ENCODE measurements around the gene DSN1. TPM values are rescaled to one million over a fixed set of nuclear protein-coding genes. Genes with fewer than 3 reads are reported as not detected.

Gene DSN1
- polyA plus RNA-seq, 1 donor (not counting 4 experiments of a cell fraction or from before 2014, with no cell fraction given): 12.7 TPM

DNA sequence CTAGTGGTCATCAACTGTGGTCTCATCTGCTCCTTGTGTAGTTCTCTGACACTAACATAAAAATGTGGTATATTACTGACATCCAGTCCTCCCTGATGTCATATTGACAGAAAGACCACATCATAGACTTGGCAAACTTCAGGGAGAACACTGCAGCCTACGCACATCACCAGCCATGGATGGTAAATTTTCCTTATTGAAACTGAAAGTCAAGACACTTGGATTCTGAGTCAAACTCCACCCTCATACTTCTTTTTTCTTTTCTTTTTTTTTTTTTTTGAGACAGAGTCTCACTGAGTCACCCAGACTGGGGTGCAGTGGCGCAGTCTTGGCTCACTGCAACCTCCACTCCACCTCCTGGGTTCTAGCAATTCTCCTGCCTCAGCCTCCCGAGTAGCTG lies 53.1 kb downstream of the DSN1 start:
- Histone ChIP-seq H3K4me2 (ENCODE audit: control insufficient read depth, extremely low read depth, insufficient read depth, low read depth, low read length) (no peak overlapping the region), H3K9ac (ENCODE audit: control insufficient read depth, extremely low read depth, insufficient read depth, low read length) (no peak overlapping the region)
- no peak for FAIRE-seq

GRCh38 chr20:36717657-36718056 lies 55.9 kb downstream of the DSN1 start:
- no peaks in the 10 kb centered on the region for H3K27me3 ChIP-seq (ENCODE audit: control insufficient read depth, extremely low read depth, insufficient read depth, low read length)
- H3K79me2 ChIP-seq (ENCODE audit: control insufficient read depth, insufficient read depth, low read length): no peaks in the 10 kb centered on the region
- H2AFZ ChIP-seq (ENCODE audit: control insufficient read depth, low read length): no peak overlapping the region
- no peaks in the 10 kb centered on the region for H3K9me3 ChIP-seq (ENCODE audit: control insufficient read depth, low read depth, low read length)
- TF ChIP-seq EZH2 (IDR thresholded peaks at IDR 0.05; ENCODE audit: low read length): no peak
- TF ChIP-seq, protein P1, sequence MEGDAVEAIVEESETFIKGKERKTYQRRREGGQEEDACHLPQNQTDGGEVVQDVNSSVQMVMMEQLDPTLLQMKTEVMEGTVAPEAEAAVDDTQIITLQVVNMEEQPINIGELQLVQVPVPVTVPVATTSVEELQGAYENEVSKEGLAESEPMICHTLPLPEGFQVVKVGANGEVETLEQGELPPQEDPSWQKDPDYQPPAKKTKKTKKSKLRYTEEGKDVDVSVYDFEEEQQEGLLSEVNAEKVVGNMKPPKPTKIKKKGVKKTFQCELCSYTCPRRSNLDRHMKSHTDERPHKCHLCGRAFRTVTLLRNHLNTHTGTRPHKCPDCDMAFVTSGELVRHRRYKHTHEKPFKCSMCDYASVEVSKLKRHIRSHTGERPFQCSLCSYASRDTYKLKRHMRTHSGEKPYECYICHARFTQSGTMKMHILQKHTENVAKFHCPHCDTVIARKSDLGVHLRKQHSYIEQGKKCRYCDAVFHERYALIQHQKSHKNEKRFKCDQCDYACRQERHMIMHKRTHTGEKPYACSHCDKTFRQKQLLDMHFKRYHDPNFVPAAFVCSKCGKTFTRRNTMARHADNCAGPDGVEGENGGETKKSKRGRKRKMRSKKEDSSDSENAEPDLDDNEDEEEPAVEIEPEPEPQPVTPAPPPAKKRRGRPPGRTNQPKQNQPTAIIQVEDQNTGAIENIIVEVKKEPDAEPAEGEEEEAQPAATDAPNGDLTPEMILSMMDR (optimal IDR thresholded peaks at IDR 0.05 in 1 of 3, IDR thresholded peaks at IDR 0.05 in 1 of 3, conservative IDR thresholded peaks at IDR 0.05 in 1 of 3; ENCODE audit: extremely low read depth in 1 of 3, insufficient read depth in 2 of 3, low read length in 3 of 3): peak; percentile 15 to 39 (median 35)
- no peak overlapping the region for H3K4me3 ChIP-seq (ENCODE audit: control insufficient read depth in 2 of 3, extremely low read depth in 1 of 3, insufficient read depth in 2 of 3, low read depth in 1 of 3, low read length in 3 of 3)
- H3K36me3 ChIP-seq (ENCODE audit: control insufficient read depth in 2 of 2, extremely low read depth in 1 of 2, insufficient read depth in 2 of 2, low read length in 2 of 2): peaks cover 0 to 2% of the 10 kb centered on the region in 2 experiments
- no peaks in the 10 kb centered on the region for H3K9me1 ChIP-seq (ENCODE audit: control insufficient read depth, extremely low read depth, insufficient read depth, low read length)
- no peak overlapping the region for H3K27ac ChIP-seq (ENCODE audit: control insufficient read depth, insufficient read depth, low read length)
- no peaks in the 10 kb centered on the region for H3K4me1 ChIP-seq (ENCODE audit: control insufficient read depth, extremely low read depth, insufficient read depth, low read length)
- no peak overlapping the region for H3K9ac ChIP-seq (ENCODE audit: control insufficient read depth, extremely low read depth, insufficient read depth, low read length)
- no peak for FAIRE-seq
- DNase-seq (ENCODE audit: low read depth, low spot score): no peak
- dilution Hi-C loops (cut with MboI; ENCODE audit: extremely low pct_ligation_motif_present, low sequenced_read_pairs): no loop called here
- H3K4me2 ChIP-seq (ENCODE audit: control insufficient read depth, extremely low read depth, insufficient read depth, low read depth, low read length): no peak overlapping the region
- H4K20me1 ChIP-seq (ENCODE audit: control insufficient read depth, extremely low read depth, insufficient read depth, low read length): no peaks in the 10 kb centered on the region

More for the DNA sequence above, 53.1 kb downstream of the DSN1 start:
- DNase-seq (ENCODE audit: low read depth, low spot score): no peak
- H3K9me3 ChIP-seq (ENCODE audit: control insufficient read depth, low read depth, low read length): no peaks in the 10 kb centered on the region
- no peak overlapping the region for H3K27ac ChIP-seq (ENCODE audit: control insufficient read depth, insufficient read depth, low read length)
- H3K9me1 ChIP-seq (ENCODE audit: control insufficient read depth, extremely low read depth, insufficient read depth, low read length): no peaks in the 10 kb centered on the region
- H3K36me3 ChIP-seq (ENCODE audit: control insufficient read depth in 2 of 2, extremely low read depth in 1 of 2, insufficient read depth in 2 of 2, low read length in 2 of 2): peaks cover 0 to 2% of the 10 kb centered on the region in 2 experiments
- H2AFZ ChIP-seq (ENCODE audit: control insufficient read depth, low read length): no peak overlapping the region
- no peaks in the 10 kb centered on the region for H3K27me3 ChIP-seq (ENCODE audit: control insufficient read depth, extremely low read depth, insufficient read depth, low read length)
- no peaks in the 10 kb centered on the region for H4K20me1 ChIP-seq (ENCODE audit: control insufficient read depth, extremely low read depth, insufficient read depth, low read length)
- TF ChIP-seq EZH2 (IDR thresholded peaks at IDR 0.05; ENCODE audit: low read length): no peak
- TF ChIP-seq, protein P1 (optimal IDR thresholded peaks at IDR 0.05 in 1 of 3, IDR thresholded peaks at IDR 0.05 in 1 of 3, conservative IDR thresholded peaks at IDR 0.05 in 1 of 3; ENCODE audit: extremely low read depth in 1 of 3, insufficient read depth in 2 of 3, low read length in 3 of 3): no peak
- dilution Hi-C loops (cut with MboI; ENCODE audit: extremely low pct_ligation_motif_present, low sequenced_read_pairs): no loop called here
- H3K4me3 ChIP-seq (ENCODE audit: control insufficient read depth in 2 of 3, extremely low read depth in 1 of 3, insufficient read depth in 2 of 3, low read depth in 1 of 3, low read length in 3 of 3): no peak overlapping the region
- no peaks in the 10 kb centered on the region for H3K4me1 ChIP-seq (ENCODE audit: control insufficient read depth, extremely low read depth, insufficient read depth, low read length)
- no peaks in the 10 kb centered on the region for H3K79me2 ChIP-seq (ENCODE audit: control insufficient read depth, insufficient read depth, low read length)
